ENCODE results near the gene ANKRD28. TPM values are rescaled to one million over a fixed set of nuclear protein-coding genes. Genes with fewer than 3 reads are reported as not detected.

Gene ANKRD28
- total and polyA plus RNA-seq, 9 of the 15 experiments (the other 6 are each of a cell fraction or from before 2014, with no cell fraction given): 11.7 to 66.0 (median 36.7) TPM

DNA sequence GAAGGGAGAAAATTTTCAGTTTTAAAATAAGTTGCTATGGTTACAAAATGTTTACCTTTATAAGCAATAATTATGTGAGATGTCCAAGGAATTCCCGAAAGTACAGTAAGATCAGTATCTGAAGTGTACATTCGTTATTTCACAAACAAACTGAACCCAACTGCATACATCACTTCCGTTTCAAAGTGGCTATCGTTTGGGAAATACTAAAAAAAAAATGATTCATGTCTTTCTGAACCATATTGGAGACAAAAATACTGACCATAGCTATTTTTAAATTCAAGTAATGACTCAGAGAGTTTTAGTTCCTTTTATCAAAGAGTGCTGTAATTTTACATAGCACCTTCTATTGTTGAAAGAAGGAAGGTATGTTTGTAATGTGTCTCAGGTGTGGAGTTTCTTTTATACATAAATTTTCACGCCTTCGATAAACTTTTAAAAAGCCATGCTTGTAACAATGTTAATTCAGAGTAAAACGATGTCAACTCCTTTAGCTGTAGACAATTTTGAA is 8.0 kb upstream of the ANKRD28 start (continued):
- TF ChIP-seq, protein P1, sequence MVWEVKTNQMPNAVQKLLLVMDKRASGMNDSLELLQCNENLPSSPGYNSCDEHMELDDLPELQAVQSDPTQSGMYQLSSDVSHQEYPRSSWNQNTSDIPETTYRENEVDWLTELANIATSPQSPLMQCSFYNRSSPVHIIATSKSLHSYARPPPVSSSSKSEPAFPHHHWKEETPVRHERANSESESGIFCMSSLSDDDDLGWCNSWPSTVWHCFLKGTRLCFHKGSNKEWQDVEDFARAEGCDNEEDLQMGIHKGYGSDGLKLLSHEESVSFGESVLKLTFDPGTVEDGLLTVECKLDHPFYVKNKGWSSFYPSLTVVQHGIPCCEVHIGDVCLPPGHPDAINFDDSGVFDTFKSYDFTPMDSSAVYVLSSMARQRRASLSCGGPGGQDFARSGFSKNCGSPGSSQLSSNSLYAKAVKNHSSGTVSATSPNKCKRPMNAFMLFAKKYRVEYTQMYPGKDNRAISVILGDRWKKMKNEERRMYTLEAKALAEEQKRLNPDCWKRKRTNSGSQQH (CRISPR knock-in tag; IDR thresholded peaks at IDR 0.05): no peak
- TF ChIP-seq ZNF316 (IDR thresholded peaks at IDR 0.05) (peak; percentile 57), RBM17 (IDR thresholded peaks at IDR 0.05; ENCODE audit: borderline replicate concordance, low read depth, low read length) (no peak), ZNF384 (IDR thresholded peaks at IDR 0.05; ENCODE audit: low read depth, low read length) (peak; percentile 60; the same call in 1 of the 2 replicates), SREBF2 (CRISPR knock-in tag; IDR thresholded peaks at IDR 0.05) (no peak), CC2D1A (IDR thresholded peaks at IDR 0.05) (peak; percentile 56; the same call in 1 of the 2 replicates), ZKSCAN8 (CRISPR knock-in tag; IDR thresholded peaks at IDR 0.05) (0 out of 2 replicates have a peak, but pooled peaks have one; percentile 66), EP300 (IDR thresholded peaks at IDR 0.05; ENCODE audit: low read length) (peak; percentile 78), TAF9B (IDR thresholded peaks at IDR 0.05; ENCODE audit: partially characterized antibody) (no peak), GABPB1 (CRISPR knock-in tag; IDR thresholded peaks at IDR 0.05) (peak; percentile 73), ZNF282 (CRISPR knock-in tag; IDR thresholded peaks at IDR 0.05) (no peak), C11orf30 (IDR thresholded peaks at IDR 0.05; ENCODE audit: low read depth) (peak; percentile 37), HDAC1 (IDR thresholded peaks at IDR 0.05) (no peak), ARHGAP35 (IDR thresholded peaks at IDR 0.05; ENCODE audit: partially characterized antibody) (no peak), MYBL2 (IDR thresholded peaks at IDR 0.05; ENCODE audit: low read depth) (peak; percentile 36; the same call in 1 of the 2 replicates), MYBL2 (CRISPR knock-in tag; IDR thresholded peaks at IDR 0.05; ENCODE audit: borderline replicate concordance) (no peak), DPF2 (IDR thresholded peaks at IDR 0.05) (0 out of 2 replicates have a peak, but pooled peaks have one; percentile 46), MEF2D (tag; conservative IDR thresholded peaks at IDR 0.05; ENCODE audit: low read depth) (peak; percentile 95), ZFP1 (CRISPR knock-in tag; IDR thresholded peaks at IDR 0.05) (no peak), BRD4 (IDR thresholded peaks at IDR 0.05) (0 out of 2 replicates have a peak, but pooled peaks have one; percentile 33), LCOR (CRISPR knock-in tag; IDR thresholded peaks at IDR 0.05) (no peak)
- TF ChIP-seq, protein P2, sequence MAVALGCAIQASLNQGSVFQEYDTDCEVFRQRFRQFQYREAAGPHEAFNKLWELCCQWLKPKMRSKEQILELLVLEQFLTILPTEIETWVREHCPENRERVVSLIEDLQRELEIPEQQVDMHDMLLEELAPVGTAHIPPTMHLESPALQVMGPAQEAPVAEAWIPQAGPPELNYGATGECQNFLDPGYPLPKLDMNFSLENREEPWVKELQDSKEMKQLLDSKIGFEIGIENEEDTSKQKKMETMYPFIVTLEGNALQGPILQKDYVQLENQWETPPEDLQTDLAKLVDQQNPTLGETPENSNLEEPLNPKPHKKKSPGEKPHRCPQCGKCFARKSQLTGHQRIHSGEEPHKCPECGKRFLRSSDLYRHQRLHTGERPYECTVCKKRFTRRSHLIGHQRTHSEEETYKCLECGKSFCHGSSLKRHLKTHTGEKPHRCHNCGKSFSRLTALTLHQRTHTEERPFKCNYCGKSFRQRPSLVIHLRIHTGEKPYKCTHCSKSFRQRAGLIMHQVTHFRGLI (CRISPR knock-in tag; IDR thresholded peaks at IDR 0.05): no peak
- TF ChIP-seq, protein P3, sequence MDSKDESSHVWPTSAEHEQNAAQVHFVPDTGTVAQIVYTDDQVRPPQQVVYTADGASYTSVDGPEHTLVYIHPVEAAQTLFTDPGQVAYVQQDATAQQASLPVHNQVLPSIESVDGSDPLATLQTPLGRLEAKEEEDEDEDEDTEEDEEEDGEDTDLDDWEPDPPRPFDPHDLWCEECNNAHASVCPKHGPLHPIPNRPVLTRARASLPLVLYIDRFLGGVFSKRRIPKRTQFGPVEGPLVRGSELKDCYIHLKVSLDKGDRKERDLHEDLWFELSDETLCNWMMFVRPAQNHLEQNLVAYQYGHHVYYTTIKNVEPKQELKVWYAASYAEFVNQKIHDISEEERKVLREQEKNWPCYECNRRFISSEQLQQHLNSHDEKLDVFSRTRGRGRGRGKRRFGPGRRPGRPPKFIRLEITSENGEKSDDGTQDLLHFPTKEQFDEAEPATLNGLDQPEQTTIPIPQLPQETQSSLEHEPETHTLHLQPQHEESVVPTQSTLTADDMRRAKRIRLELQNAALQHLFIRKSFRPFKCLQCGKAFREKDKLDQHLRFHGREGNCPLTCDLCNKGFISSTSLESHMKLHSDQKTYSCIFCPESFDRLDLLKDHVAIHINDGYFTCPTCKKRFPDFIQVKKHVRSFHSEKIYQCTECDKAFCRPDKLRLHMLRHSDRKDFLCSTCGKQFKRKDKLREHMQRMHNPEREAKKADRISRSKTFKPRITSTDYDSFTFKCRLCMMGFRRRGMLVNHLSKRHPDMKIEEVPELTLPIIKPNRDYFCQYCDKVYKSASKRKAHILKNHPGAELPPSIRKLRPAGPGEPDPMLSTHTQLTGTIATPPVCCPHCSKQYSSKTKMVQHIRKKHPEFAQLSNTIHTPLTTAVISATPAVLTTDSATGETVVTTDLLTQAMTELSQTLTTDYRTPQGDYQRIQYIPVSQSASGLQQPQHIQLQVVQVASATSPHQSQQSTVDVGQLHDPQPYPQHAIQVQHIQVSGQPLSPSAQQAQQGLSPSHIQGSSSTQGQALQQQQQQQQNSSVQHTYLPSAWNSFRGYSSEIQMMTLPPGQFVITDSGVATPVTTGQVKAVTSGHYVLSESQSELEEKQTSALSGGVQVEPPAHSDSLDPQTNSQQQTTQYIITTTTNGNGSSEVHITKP (IDR thresholded peaks at IDR 0.05; ENCODE audit: partially characterized antibody): peak; percentile 83
- TF ChIP-seq, protein P4, sequence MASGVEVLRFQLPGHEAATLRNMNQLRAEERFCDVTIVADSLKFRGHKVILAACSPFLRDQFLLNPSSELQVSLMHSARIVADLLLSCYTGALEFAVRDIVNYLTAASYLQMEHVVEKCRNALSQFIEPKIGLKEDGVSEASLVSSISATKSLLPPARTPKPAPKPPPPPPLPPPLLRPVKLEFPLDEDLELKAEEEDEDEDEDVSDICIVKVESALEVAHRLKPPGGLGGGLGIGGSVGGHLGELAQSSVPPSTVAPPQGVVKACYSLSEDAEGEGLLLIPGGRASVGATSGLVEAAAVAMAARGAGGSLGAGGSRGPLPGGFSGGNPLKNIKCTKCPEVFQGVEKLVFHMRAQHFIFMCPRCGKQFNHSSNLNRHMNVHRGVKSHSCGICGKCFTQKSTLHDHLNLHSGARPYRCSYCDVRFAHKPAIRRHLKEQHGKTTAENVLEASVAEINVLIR (CRISPR knock-in tag; IDR thresholded peaks at IDR 0.05): no peak

Measured in K562 (cell line).